Gastrocnemius medialis (tissue), 4 donors: ENCODE measurements around the gene CIBAR2.

Experiments
- POLR2A ChIP-seq, 2 donors: fragments of 450-650 bp; IDR thresholded peaks; one replicate each; pipeline ENCODE4 v1.6.1; 2017; ENCODE audit warnings: antibody characterized with exemption in 2 of 2, mild to moderate bottlenecking in 2 of 2, moderate library complexity in 2 of 2
- TF ChIP-seq, protein P1 (sequence below), 5 experiments: fragments of 450-650 bp in 3 of 5; fragments of 200-600 bp in 2 of 5; sonication (generic) in 2 of 5; IDR thresholded peaks in 4 of 5; conservative IDR thresholded peaks in 1 of 5; 1 replicate in 4 of 5; 2 replicates in 1 of 5; pipeline ENCODE4 v1.5.1; 2016 to 2019; ENCODE audit warnings: antibody characterized with exemption in 5 of 5, mild to moderate bottlenecking in 3 of 5, moderate library complexity in 3 of 5

DNA sequence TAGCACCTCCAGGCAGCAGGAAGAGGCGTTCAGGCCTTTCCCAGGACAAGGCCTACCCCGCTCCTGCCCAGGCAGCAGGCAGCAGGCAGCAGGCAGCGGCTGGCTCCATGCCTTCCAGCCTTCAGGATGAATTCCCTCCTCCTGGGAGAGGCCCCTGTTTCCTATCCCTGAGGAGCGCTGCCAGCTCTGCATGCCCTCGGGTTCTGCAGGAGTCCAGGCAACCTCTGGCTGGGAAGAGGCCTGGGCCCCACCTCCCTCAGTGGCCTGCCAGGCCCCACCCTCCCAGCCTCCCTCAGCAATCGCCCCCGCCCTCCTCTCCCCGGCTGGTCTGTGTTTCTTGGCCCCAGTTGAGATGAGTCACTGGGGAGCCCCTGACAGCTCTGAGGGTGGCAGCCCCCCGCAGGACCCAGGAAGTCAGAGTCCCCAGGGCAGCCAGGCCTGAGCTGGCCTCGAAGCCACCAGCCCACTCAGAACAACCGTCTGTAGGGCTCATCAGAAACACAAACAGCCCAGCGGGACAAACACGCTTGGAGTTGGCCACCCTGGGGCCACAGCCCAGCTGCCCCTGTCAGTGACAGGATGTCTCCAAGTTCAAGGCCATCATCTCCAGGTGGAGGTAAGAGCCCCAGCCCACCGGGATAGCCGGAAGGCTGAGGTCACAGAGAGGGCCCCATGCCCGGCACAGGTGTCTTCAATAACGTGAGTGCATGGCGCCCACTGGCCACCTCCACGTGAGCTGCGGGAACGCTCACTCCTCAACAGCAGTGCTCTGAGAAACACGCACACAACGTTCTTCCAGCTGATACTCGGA is 39.5 kb upstream of the CIBAR2 start:
- TF ChIP-seq, protein P1, sequence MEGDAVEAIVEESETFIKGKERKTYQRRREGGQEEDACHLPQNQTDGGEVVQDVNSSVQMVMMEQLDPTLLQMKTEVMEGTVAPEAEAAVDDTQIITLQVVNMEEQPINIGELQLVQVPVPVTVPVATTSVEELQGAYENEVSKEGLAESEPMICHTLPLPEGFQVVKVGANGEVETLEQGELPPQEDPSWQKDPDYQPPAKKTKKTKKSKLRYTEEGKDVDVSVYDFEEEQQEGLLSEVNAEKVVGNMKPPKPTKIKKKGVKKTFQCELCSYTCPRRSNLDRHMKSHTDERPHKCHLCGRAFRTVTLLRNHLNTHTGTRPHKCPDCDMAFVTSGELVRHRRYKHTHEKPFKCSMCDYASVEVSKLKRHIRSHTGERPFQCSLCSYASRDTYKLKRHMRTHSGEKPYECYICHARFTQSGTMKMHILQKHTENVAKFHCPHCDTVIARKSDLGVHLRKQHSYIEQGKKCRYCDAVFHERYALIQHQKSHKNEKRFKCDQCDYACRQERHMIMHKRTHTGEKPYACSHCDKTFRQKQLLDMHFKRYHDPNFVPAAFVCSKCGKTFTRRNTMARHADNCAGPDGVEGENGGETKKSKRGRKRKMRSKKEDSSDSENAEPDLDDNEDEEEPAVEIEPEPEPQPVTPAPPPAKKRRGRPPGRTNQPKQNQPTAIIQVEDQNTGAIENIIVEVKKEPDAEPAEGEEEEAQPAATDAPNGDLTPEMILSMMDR (IDR thresholded peaks at IDR 0.05 in 4 of 5, conservative IDR thresholded peaks at IDR 0.05 in 1 of 5): no peak
- TF ChIP-seq POLR2A (IDR thresholded peaks at IDR 0.05): peak; percentile 49 to 54
